Ovary (tissue), 1 donor: ENCODE measurements around the gene ATP5PF.

Source experiments
- EP300 ChIP-seq: sonication (generic); formaldehyde crosslinking; IDR thresholded peaks from one replicate; pipeline ENCODE4 v1.6.1; 2017; ENCODE audit warnings: antibody characterized with exemption
- POLR2A ChIP-seq: fragments of 450-650 bp; IDR thresholded peaks from one replicate; pipeline ENCODE4 v1.6.1; 2017; ENCODE audit warnings: antibody characterized with exemption, mild to moderate bottlenecking, moderate library complexity

GRCh38 chr21:25676451-25676850, 58.3 kb downstream of the ATP5PF start:
- no peak for TF ChIP-seq POLR2A
- no peak for TF ChIP-seq EP300
